Activated T-helper 2 cell treated with anti-CD3 and anti-CD28 coated beads, Interferon-gamma antibody, Interleukin-2, Interleukin-4, amounts not matched to agents 10 μg/mL and 5 μg/mL and 100 μg/mL, durations not matched to agents 14 hours and 24 hours and 36 hours (primary cell): Measurements from ENCODE around the gene CERK. TPM values are rescaled to one million over a fixed set of nuclear protein-coding genes. Genes with fewer than 3 reads are reported as not detected.

Source experiments
- DNase-seq: peaks from one replicate; pipeline ENCODE4 v3.0.0; 2021; ENCODE audit warnings: low spot score
- H3K27ac Mint-ChIP-seq: one replicate; pipeline ENCODE4 v1.8.0; 2021; ENCODE audit warnings: mixed read lengths
- H3K27me3 Mint-ChIP-seq: one replicate; pipeline ENCODE4 v1.8.0; 2021; ENCODE audit warnings: low read depth, mixed read lengths
- H3K36me3 Mint-ChIP-seq: one replicate; pipeline ENCODE4 v1.8.0; 2021; ENCODE audit warnings: low read depth, mixed read lengths
- H3K4me1 Mint-ChIP-seq: one replicate; pipeline ENCODE4 v1.8.0; 2021; ENCODE audit warnings: low read depth, mixed read lengths
- H3K4me3 Mint-ChIP-seq: one replicate; pipeline ENCODE4 v1.8.0; 2021; ENCODE audit warnings: low read depth, mild to moderate bottlenecking, moderate library complexity, mixed read lengths
- H3K9me3 Mint-ChIP-seq: one replicate; pipeline ENCODE4 v1.8.0; 2021; ENCODE audit warnings: mixed read lengths
- intact Hi-C: fragments of 100-400 bp; cut with micrococcal nuclease; formaldehyde crosslinking; loops from one replicate; pipeline ENCODE4 v1.15.1; 2023
- total RNA-seq: library from RNA; stranded (reverse); gene quantifications from 2 replicates; pipeline ENCODE4 v1.2.3, GENCODE V29; 2022

Gene CERK
- total RNA-seq, 1 donor from 2014 or later, result 62.8 TPM

DNA sequence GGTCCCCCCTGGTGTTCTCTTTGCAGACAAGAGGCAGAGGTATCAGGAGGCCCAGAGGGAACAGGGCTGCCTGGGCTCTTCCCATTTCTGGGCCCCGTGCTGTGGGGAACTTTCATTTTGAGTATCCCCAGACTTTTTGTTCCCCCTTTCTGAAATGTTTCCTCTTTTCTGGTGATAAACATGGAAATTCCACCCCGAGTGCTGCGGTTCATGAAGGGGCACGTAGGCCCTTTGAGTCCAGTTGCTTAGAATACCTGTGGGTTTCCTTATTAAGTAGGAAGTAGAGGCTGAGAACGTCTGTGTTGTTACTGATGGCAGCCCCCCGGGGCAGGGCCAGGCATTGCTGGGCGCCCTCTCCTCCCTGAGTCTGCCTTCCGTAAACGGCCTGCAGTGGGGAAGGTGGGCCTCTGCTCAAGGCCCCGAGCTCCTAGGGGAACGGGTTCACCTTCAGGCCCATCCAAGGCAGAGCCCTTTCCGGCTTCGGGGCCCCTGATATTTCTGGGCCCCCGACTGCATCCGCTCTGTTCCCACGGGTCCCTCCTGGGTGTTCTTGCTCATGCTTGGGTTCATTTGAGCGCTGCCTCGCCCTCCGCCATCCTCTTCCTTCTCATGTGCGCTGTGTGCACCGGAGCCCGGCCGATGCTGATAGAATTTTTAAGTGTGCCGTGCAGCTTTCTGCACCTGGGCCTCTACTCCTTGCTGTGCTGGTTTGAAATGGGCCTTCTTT, 36.4 kb upstream of the CERK start:
- peaks cover 20% of the 10 kb centered on the region for H3K36me3 Mint-ChIP-seq
- H3K9me3 Mint-ChIP-seq, result no peaks in the 10 kb centered on the region
- H3K27me3 Mint-ChIP-seq, result no peaks in the 10 kb centered on the region
- peak overlapping the region; percentile 86 for H3K27ac Mint-ChIP-seq
- intact Hi-C loops, result loop anchor here (2.0 kb wide), 1 partner anchor 16 kb away; no protein-coding TSS in a partner anchor
- peak overlapping the region; percentile 46 for H3K4me3 Mint-ChIP-seq
- H3K4me1 Mint-ChIP-seq, result peaks cover 53% of the 10 kb centered on the region
- no peak for DNase-seq

- peak overlapping the region; percentile 49 for H3K4me3 Mint-ChIP-seq
- no peaks in the 10 kb centered on the region for H3K27me3 Mint-ChIP-seq
- H3K4me1 Mint-ChIP-seq, result peaks cover 52% of the 10 kb centered on the region
- intact Hi-C loops, result no loop called here
- H3K9me3 Mint-ChIP-seq, result no peaks in the 10 kb centered on the region
- H3K27ac Mint-ChIP-seq, result peak overlapping the region; percentile 81
- peaks cover 20% of the 10 kb centered on the region for H3K36me3 Mint-ChIP-seq
- no peak for DNase-seq
These were observed 35.0 kb upstream of the CERK start for GRCh38 chr22:46773076-46773475.

DNA sequence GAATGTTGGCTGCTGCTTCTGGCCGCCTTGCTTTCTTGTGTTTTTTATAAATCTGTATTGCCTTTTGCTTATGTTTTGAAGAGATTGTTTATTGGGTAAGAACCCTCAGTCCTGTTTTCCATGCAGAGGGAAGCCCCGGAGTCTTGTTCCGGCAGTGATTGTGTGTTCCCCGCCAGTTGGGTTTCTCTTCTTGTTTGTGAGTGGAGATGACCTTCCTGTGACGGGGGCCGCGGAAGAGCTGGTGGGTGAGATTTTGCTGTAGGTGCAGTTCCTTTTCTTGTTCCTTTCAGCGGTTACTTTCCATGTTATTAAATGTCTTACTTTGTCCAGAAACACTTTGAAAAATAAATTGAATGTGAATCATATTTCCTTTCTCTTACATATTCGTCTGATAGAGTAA, 32.7 kb upstream of the CERK start:
- no peak for DNase-seq
- Mint-ChIP-seq H3K9me3 (no peaks in the 10 kb centered on the region), H3K4me1 (peaks cover 38% of the 10 kb centered on the region), H3K4me3 (no peak overlapping the region), H3K27ac (peak overlapping the region; percentile 76), H3K27me3 (no peaks in the 10 kb centered on the region), H3K36me3 (peaks cover 22% of the 10 kb centered on the region)
- intact Hi-C loops, result no loop called here

GRCh38 chr22:46770151-46770641, 32.1 kb upstream of the CERK start:
- DNase-seq, result no peak
- H3K27ac Mint-ChIP-seq, result peak overlapping the region; percentile 76
- H3K27me3 Mint-ChIP-seq, result no peaks in the 10 kb centered on the region
- peaks cover 24% of the 10 kb centered on the region for H3K36me3 Mint-ChIP-seq
- H3K4me3 Mint-ChIP-seq, result no peak overlapping the region
- H3K4me1 Mint-ChIP-seq, result peaks cover 32% of the 10 kb centered on the region
- no peaks in the 10 kb centered on the region for H3K9me3 Mint-ChIP-seq
- intact Hi-C loops, result no loop called here

DNA sequence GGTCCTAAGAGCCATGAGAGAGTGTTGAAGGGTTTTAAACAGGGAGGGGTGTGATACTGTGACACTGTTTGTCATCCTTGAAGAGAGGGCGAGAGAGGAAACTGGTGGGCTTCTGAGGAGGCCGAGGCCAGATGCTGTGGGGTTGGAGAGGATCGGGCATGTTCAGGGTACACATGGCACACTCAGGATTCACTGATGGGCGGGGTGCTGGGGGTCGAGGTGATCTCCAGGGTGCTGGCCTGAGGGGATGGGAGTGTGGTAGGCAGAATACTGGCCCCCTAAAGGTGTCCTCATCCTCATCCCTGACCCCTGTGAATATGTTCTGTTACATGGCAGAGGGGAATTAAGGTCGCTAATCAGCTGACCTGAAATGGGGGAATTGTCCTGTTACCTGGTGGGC, 31.7 kb upstream of the CERK start:
- Mint-ChIP-seq H3K27ac (peak overlapping the region; percentile 34), H3K4me1 (peaks cover 31% of the 10 kb centered on the region), H3K4me3 (no peak overlapping the region), H3K27me3 (no peaks in the 10 kb centered on the region), H3K9me3 (no peaks in the 10 kb centered on the region), H3K36me3 (peaks cover 28% of the 10 kb centered on the region)
- no peak for DNase-seq
- intact Hi-C loops, result no loop called here

DNA sequence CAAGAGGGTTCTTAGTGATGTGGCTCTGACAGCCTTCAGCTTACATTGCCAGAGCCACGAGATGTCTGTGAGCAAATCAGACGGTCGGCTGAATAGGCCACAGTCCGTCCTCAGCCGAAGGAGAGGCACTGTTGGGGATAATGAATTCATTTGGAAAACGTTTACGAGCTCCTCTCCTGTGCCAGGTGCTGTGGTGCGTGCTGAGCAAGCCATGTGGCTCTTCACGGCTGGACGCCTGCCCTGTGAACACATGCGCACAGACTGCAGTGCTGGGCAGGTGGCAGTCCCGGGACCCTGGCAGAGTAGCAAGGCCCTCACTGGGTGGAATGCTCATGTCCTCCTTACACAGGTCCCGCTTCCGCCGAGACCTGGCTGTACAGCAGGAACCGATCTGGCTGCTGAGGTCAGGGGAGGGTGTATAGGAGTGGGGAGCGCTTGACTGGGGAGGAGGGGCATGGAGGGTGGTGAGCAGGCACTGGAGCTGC, 31.2 kb upstream of the CERK start:
- H3K27ac Mint-ChIP-seq, result peak overlapping the region; percentile 34
- intact Hi-C loops, result no loop called here
- H3K36me3 Mint-ChIP-seq, result peaks cover 33% of the 10 kb centered on the region
- H3K4me1 Mint-ChIP-seq, result peaks cover 30% of the 10 kb centered on the region
- no peaks in the 10 kb centered on the region for H3K27me3 Mint-ChIP-seq
- no peak for DNase-seq
- H3K9me3 Mint-ChIP-seq, result no peaks in the 10 kb centered on the region
- H3K4me3 Mint-ChIP-seq, result no peak overlapping the region

DNA sequence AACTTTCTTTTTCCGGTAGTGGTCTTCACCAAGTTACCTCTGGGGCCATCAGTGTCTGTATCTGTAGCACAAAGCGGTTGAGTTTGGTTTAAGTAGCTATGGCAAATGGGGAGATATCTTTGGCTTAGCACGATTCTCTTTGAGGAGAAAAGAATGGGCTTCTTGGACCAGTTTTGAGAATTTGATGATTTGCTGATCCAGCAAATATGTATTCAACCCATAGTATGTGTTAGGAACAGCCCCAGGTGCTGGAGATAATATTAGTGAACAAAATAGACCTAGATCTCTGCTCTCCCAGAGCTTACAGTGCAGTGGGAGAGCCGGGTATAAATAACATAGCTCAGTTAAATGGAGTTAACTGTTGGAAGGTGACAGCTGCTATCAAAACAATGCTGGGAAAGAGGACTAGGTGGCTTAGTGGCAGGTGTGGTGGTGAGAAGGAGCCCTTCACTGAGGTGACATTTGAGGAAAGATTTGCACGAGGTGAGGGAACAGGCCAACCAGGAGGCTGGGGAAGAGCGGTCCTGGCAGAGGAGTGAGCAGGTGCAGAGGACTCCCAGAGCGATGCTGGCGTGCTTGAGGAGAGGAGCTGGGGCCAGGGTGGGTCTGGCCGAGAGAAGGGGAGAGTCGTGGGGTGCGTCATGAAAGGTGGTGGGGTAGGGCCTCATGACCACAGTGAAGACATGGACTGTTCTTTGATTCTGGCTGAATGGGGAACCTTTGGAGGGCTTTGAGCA, 29.4 kb upstream of the CERK start:
- Mint-ChIP-seq H3K4me3 (no peak overlapping the region), H3K27ac (peak overlapping the region; percentile 25), H3K27me3 (no peaks in the 10 kb centered on the region), H3K36me3 (peaks cover 40% of the 10 kb centered on the region), H3K4me1 (peaks cover 29% of the 10 kb centered on the region), H3K9me3 (no peaks in the 10 kb centered on the region)
- intact Hi-C loops, result no loop called here
- DNase-seq, result no peak

DNA sequence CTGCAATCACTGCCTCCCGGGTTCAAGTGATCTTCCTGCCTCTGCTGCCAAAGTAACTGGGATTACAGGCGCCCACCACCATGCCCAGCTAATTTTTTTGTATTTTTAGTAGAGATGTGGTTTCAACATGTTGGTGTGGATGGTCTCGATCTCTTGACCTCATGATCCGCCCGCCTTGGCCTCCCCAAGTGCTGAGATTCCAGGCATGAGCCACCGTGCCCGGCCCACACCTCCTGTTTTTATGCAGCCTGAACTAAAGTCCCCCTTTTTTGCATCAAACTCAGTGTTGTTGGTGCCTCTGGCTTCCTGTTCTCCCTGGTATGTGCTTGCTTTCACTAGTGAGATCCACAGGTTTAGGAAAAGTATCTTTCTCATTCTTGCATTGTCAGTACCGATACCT, 28.6 kb upstream of the CERK start:
- peaks cover 46% of the 10 kb centered on the region for H3K36me3 Mint-ChIP-seq
- DNase-seq, result no peak
- H3K4me3 Mint-ChIP-seq, result no peak overlapping the region
- H3K9me3 Mint-ChIP-seq, result no peaks in the 10 kb centered on the region
- H3K4me1 Mint-ChIP-seq, result peaks cover 32% of the 10 kb centered on the region
- H3K27me3 Mint-ChIP-seq, result no peaks in the 10 kb centered on the region
- H3K27ac Mint-ChIP-seq, result no peak overlapping the region
- intact Hi-C loops, result no loop called here

GRCh38 chr22:46764779-46765485, 26.9 kb upstream of the CERK start:
- Mint-ChIP-seq H3K27ac (peak overlapping the region; percentile 5), H3K4me1 (peaks cover 36% of the 10 kb centered on the region), H3K4me3 (no peak overlapping the region), H3K36me3 (peaks cover 40% of the 10 kb centered on the region), H3K9me3 (no peaks in the 10 kb centered on the region), H3K27me3 (no peaks in the 10 kb centered on the region)
- intact Hi-C loops, result no loop called here
- no peak for DNase-seq

DNA sequence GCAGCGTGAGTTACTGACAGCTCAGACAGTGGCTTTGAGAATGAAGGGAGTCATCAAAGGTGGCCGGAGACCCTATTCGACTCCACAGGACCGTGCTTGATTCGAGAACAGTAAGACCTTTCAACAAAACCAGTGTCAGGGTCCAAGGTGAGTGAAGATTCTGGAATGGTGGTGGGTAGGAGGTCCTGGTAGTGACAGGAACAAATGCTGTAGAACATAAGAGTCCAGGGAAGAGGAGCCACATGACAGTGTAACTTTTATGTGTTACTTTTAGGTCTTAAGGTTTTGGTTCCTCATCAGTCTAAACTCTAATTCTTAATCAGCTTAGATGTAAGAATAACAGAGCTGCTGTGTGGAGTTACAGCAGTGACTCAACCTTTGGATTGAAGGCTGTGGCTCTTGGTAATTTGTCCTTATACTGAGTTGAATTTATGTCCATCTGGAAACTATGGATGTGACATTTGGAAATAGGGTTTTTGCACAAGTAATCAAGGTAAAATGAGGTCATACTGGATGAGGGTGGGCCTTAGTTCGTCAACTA, 26.2 kb upstream of the CERK start:
- peaks cover 40% of the 10 kb centered on the region for H3K36me3 Mint-ChIP-seq
- no peak for DNase-seq
- peak overlapping the region; percentile 99 for H3K4me3 Mint-ChIP-seq
- intact Hi-C loops, result no loop called here
- H3K9me3 Mint-ChIP-seq, result no peaks in the 10 kb centered on the region
- H3K4me1 Mint-ChIP-seq, result peaks cover 36% of the 10 kb centered on the region
- no peaks in the 10 kb centered on the region for H3K27me3 Mint-ChIP-seq
- peak overlapping the region; percentile 71 for H3K27ac Mint-ChIP-seq

DNA sequence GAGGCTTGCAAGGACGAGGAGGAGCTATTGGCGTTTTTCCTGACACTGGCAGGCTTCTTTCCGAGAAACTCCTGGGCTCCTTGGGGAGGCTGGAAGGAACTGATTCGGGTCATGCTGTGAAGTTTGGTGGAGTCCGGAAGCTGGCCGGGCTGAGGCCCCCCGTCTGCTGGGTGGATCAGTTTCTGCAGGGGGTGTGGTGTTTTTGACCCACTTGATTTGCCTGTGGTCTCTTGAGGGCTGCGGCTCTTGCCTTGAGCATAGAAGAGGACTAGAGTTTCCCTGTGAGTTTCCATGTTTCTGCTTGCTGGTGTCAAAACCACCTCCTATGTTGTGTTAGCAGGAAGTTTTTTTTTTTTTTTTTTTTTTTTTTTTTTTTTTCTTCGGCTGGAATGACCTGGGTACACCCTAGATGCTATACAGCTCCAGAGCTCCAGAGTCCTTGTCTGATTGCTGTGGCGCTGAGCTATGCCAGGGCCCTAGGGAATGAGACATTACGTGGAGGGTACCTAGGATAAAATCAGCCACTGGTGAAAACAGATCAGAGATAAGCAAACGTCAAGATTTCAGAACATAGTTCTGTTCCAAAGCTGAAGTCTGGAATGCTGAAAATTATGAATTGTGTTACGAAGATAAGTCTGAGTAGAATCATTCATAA, 25.1 kb upstream of the CERK start:
- Mint-ChIP-seq H3K27me3 (no peaks in the 10 kb centered on the region), H3K36me3 (peaks cover 40% of the 10 kb centered on the region), H3K4me1 (peaks cover 43% of the 10 kb centered on the region), H3K9me3 (no peaks in the 10 kb centered on the region), H3K4me3 (peak overlapping the region; percentile 99), H3K27ac (peak overlapping the region; percentile 95)
- intact Hi-C loops, result no loop called here
- DNase-seq, result peak; percentile 27
